ENCODE results near the gene VEGFB. TPM values are rescaled to one million over a fixed set of nuclear protein-coding genes. Genes with fewer than 3 reads are reported as not detected.

Gene VEGFB
- total RNA-seq, 4 donors from 2014 or later, result 56.1 to 75.0 (median 65.5) TPM

- no peaks in the 10 kb centered on the region for H3K9me3 ChIP-seq
- peaks cover 63% of the 10 kb centered on the region for H3K4me1 ChIP-seq
- H3K36me3 ChIP-seq, result peaks cover 3% of the 10 kb centered on the region
- 89% methylated on average over 4 of the region's 4 CpGs for WGBS
- H3K27me3 ChIP-seq, result no peaks in the 10 kb centered on the region
- H3K4me3 ChIP-seq, result no peak overlapping the region
- no peak for DNase-seq (ENCODE audit: low spot score in 2 of 2)
- no peak for TF ChIP-seq EP300 (IDR thresholded peaks at IDR 0.05)
- no peak for TF ChIP-seq CTCF (IDR thresholded peaks at IDR 0.05)
- TF ChIP-seq POLR2AphosphoS5 (IDR thresholded peaks at IDR 0.05), result no peak
- TF ChIP-seq POLR2A (IDR thresholded peaks at IDR 0.05), result no peak
- H3K27ac ChIP-seq, result no peak overlapping the region
These were observed 14.7 kb downstream of the VEGFB start for GRCh38 chr11:64249038-64249437.

- DNase-seq (ENCODE audit: low spot score in 2 of 2), result no peak
- Histone ChIP-seq H3K4me3 (no peak overlapping the region), H3K9me3 (no peaks in the 10 kb centered on the region), H3K36me3 (peaks cover 6% of the 10 kb centered on the region), H3K4me1 (peaks cover 57% of the 10 kb centered on the region), H3K27me3 (no peaks in the 10 kb centered on the region), H3K27ac (no peak overlapping the region)
- TF ChIP-seq POLR2AphosphoS5 (IDR thresholded peaks at IDR 0.05) (no peak), CTCF (IDR thresholded peaks at IDR 0.05) (no peak), POLR2A (IDR thresholded peaks at IDR 0.05) (no peak)
- 86% methylated on average over 7 of the region's 8 CpGs for WGBS
These were observed 15.4 kb downstream of the VEGFB start for GRCh38 chr11:64249563-64250414.

GRCh38 chr11:64250415-64251015 is 16.1 kb downstream of the VEGFB start:
- Histone ChIP-seq H3K9me3 (no peaks in the 10 kb centered on the region), H3K4me3 (peak overlapping the region; percentile 85), H3K27ac (no peak overlapping the region), H3K27me3 (no peaks in the 10 kb centered on the region), H3K4me1 (peaks cover 50% of the 10 kb centered on the region), H3K36me3 (peaks cover 12% of the 10 kb centered on the region)
- WGBS, result 35% methylated on average over 9 of the region's 13 CpGs
- no peak for DNase-seq (ENCODE audit: low spot score in 2 of 2)
- TF ChIP-seq POLR2A (IDR thresholded peaks at IDR 0.05) (no peak), CTCF (IDR thresholded peaks at IDR 0.05) (no peak), EP300 (IDR thresholded peaks at IDR 0.05) (no peak), POLR2AphosphoS5 (IDR thresholded peaks at IDR 0.05) (no peak)

- Histone ChIP-seq H3K36me3 (peaks cover 19% of the 10 kb centered on the region), H3K9me3 (no peaks in the 10 kb centered on the region), H3K4me3 (peak within 1 kb of the TSS; percentile 85), H3K27ac (peak within 1 kb of the TSS; percentile 16), H3K27me3 (no peaks in the 10 kb centered on the region), H3K4me1 (peaks cover 43% of the 10 kb centered on the region)
- WGBS, result 2% methylated on average over 17 of the region's 75 CpGs
- TF ChIP-seq CTCF (IDR thresholded peaks at IDR 0.05) (peak; percentile 55 to 95), POLR2AphosphoS5 (IDR thresholded peaks at IDR 0.05) (no peak)
- no peak for DNase-seq (ENCODE audit: low spot score in 2 of 2)
These were observed 16.8 kb downstream of the VEGFB start, which contains the start of gene PLCB3 for GRCh38 chr11:64251016-64251752. Gene PLCB3, plus strand, starts transcription at chr11:64251530. Its CDS starts 120 bp downstream, at chr11:64251650.

- WGBS, result 0% methylated on average over 11 of the region's 18 CpGs
- no peak for TF ChIP-seq EP300 (IDR thresholded peaks at IDR 0.05)
- TF ChIP-seq POLR2AphosphoS5 (IDR thresholded peaks at IDR 0.05), result no peak
- no peak for TF ChIP-seq CTCF (IDR thresholded peaks at IDR 0.05)
- no peak for TF ChIP-seq POLR2A (IDR thresholded peaks at IDR 0.05)
- Histone ChIP-seq H3K27ac (peak overlapping the region; percentile 16), H3K36me3 (peaks cover 24% of the 10 kb centered on the region), H3K9me3 (no peaks in the 10 kb centered on the region), H3K4me1 (peaks cover 43% of the 10 kb centered on the region), H3K4me3 (peak overlapping the region; percentile 85), H3K27me3 (no peaks in the 10 kb centered on the region)
- no peak for DNase-seq (ENCODE audit: low spot score in 2 of 2)
These were observed 17.3 kb downstream of the VEGFB start for GRCh38 chr11:64251753-64252002.
